IMR-90 (cell line): Measurements from ENCODE around the gene JAKMIP1.

ENCODE experiments used
- RAD21 ChIP-seq: IDR thresholded peaks from 2 replicates; pipeline ENCODE4 v1.6.1; 2012; ENCODE audit warnings: low read length, improper control_type of control experiment
- RCOR1 ChIP-seq: IDR thresholded peaks from 2 replicates; pipeline ENCODE4 v1.6.1; 2012; ENCODE audit warnings: mild to moderate bottlenecking, low read length, improper control_type of control experiment; ENCODE audit not compliant: insufficient replicate concordance
- TF ChIP-seq, protein P1 (sequence below): conservative IDR thresholded peaks from 2 replicates; pipeline ENCODE4 v1.5.1; 2012; ENCODE audit warnings: mild to moderate bottlenecking, low read depth, low read length, improper control_type of control experiment

DNA sequence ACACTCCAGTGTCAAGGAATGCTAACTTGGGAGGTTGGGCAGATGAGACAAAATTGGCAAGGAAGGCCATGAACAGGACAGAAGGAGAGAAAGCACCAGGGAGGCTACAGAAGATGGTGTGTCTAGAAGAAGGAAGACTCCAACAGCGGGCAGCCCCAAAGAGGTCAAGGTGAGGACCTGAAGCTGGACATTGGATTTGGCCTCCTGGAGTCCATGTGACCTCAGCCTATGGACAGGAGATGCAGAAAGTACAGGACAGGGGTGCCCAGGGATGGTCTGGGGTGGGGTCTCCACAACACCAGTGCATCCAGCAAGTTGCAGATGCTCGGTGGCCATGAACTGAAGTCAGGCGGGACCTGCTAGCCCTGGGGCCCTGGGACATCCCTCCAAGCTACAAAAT, 86.2 kb downstream of the JAKMIP1 start:
- TF ChIP-seq, protein P1, sequence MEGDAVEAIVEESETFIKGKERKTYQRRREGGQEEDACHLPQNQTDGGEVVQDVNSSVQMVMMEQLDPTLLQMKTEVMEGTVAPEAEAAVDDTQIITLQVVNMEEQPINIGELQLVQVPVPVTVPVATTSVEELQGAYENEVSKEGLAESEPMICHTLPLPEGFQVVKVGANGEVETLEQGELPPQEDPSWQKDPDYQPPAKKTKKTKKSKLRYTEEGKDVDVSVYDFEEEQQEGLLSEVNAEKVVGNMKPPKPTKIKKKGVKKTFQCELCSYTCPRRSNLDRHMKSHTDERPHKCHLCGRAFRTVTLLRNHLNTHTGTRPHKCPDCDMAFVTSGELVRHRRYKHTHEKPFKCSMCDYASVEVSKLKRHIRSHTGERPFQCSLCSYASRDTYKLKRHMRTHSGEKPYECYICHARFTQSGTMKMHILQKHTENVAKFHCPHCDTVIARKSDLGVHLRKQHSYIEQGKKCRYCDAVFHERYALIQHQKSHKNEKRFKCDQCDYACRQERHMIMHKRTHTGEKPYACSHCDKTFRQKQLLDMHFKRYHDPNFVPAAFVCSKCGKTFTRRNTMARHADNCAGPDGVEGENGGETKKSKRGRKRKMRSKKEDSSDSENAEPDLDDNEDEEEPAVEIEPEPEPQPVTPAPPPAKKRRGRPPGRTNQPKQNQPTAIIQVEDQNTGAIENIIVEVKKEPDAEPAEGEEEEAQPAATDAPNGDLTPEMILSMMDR, result no peak
- no peak for TF ChIP-seq RCOR1
- no peak for TF ChIP-seq RAD21
